GM12864 (cell line): ENCODE measurements around the gene ELMOD1.

Experiments
- DNase-seq: peaks from one replicate; pipeline ENCODE4 v3.0.0-alpha.2; 2011; ENCODE audit warnings: low read depth
- H3K4me3 ChIP-seq: 2 replicates; pipeline ENCODE4 v1.5.1; 2011; ENCODE audit warnings: mild to moderate bottlenecking, low read depth, low read length, control low read depth
- CTCF ChIP-seq: IDR thresholded peaks from 2 replicates; pipeline ENCODE4 v1.5.1; 2011; ENCODE audit warnings: low read depth, mild to moderate bottlenecking, moderate library complexity, low read length, control low read depth, inconsistent platforms; ENCODE audit errors: missing control alignments

Gene ELMOD1

GRCh38 chr11:107590460-107591377 is at the start of gene ELMOD1:
Gene ELMOD1 (plus strand): TSS chr11:107591147. CDS start chr11:107618190, 27,043 bp downstream.
- H3K4me3 ChIP-seq: peak within 1 kb of the TSS; percentile 39
- TF ChIP-seq CTCF: no peak
- no peak for DNase-seq

GRCh38 chr11:107545101-107545514 is 45.8 kb upstream of the ELMOD1 start:
- TF ChIP-seq CTCF: no peak
- no peak for DNase-seq
- no peak overlapping the region for H3K4me3 ChIP-seq

- DNase-seq: no peak
- H3K4me3 ChIP-seq: no peak overlapping the region
- TF ChIP-seq CTCF: no peak
Measured at GRCh38 chr11:107547961-107548360, 43.0 kb upstream of the ELMOD1 start.

- TF ChIP-seq CTCF: peak; percentile 67
- DNase-seq: no peak
- no peak overlapping the region for H3K4me3 ChIP-seq
Measured at GRCh38 chr11:107549253-107549953, 41.5 kb upstream of the ELMOD1 start.

- no peak overlapping the region for H3K4me3 ChIP-seq
- no peak for DNase-seq
- no peak for TF ChIP-seq CTCF
Measured at GRCh38 chr11:107549954-107550285, 41.0 kb upstream of the ELMOD1 start.

DNA sequence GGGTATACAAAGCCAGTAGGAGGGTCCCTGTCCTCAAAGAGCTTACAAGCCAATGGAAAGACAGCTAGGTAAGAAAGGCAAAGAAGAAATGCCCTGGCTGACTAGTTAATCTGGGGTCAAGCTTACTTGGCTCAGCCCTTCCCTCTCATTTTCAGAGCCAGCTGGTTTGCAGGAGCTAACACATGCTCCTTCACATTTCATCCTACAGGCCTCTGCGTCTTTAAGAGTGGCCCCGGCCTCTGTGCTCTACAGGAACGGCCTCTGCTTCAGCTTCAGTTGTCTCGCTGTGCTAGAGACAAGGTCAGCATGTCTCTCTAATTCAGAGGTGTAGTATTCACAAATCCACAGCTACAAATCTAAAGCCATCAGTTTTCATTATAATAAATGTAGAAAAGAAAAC is 40.6 kb upstream of the ELMOD1 start:
- no peak overlapping the region for H3K4me3 ChIP-seq
- no peak for DNase-seq
- TF ChIP-seq CTCF: no peak
